Right cardiac atrium (tissue), 5 donors: Measurements from ENCODE around the gene OST4. TPM values are rescaled to one million over a fixed set of nuclear protein-coding genes. Genes with fewer than 3 reads are reported as not detected.

Experiments
- ATAC-seq, 2 donors: fragments of 200-7000 bp; cut with Tn5 transposase; one replicate each; pipeline versions ENCODE4 v1.8.0 to v1.9.1; 2020; ENCODE audit warnings: moderate library complexity in 2 of 2, mild to moderate bottlenecking in 1 of 2
- DNase-seq, 3 donors: peaks; one replicate each; pipeline ENCODE4 v3.0.0-alpha.2; 2020
- H3K27ac ChIP-seq: one replicate; pipeline ENCODE4 v1.5.1; 2013; ENCODE audit warnings: mild to moderate bottlenecking, low read length, control low read depth, moderate library complexity
- H3K27me3 ChIP-seq: one replicate; pipeline ENCODE4 v1.6.1; 2013; ENCODE audit not compliant: control insufficient read depth, insufficient read depth
- H3K4me1 ChIP-seq: one replicate; pipeline ENCODE4 v1.6.1; 2013; ENCODE audit warnings: low read length; ENCODE audit not compliant: control insufficient read depth, insufficient read depth
- H3K4me3 ChIP-seq: one replicate; pipeline ENCODE4 v1.5.1; 2013; ENCODE audit warnings: low read length, control low read depth
- H3K9me3 ChIP-seq: one replicate; pipeline ENCODE4 v1.6.1; 2013; ENCODE audit warnings: low read length; ENCODE audit not compliant: control insufficient read depth
- WGBS: extraction: QIAGEN DNeasy Blood & Tissue Kit; methylation state at CpG from one replicate; pipeline ENCODE4 v1.1.7; 2013; 5-methylcytosine and 5-hydroxymethylcytosine counted together
- intact Hi-C, 4 donors: fragments of 100-400 bp; cut with DNase I; formaldehyde crosslinking; loops; one replicate each; pipeline versions ENCODE4 v1.11.0 to v1.14.0; 2022 to 2023
- polyA plus RNA-seq: library from polyadenylated mRNA; stranded (reverse); fragments of 200-250 nt; gene quantifications from one replicate; pipeline ENCODE4 v1.2.3, GENCODE V29; 2013
- total RNA-seq, 4 donors: library from RNA; stranded (reverse); fragmentation: NEBNext Ultra II Directional; extraction: Animal tissue kit (Norgen Biotek cat#: 25700); gene quantifications; one replicate each; pipeline ENCODE4 v1.2.1, GENCODE V29; 2021
- donor health status: healthy with polysubstance abuse.
- donor health status: DM: no; HTN: yes; CAD: no.
- donor health status: DM: no; HTN: no; CAD: no.
- donor health status: DM: no; HTN: yes; CAD: no; lungs with severe emphysema.
- donor health status: DM: yes; HTN: yes; CAD: no.

Gene OST4
- total and polyA plus RNA-seq, 5 donors, result 372 to 872 (median 484) TPM

DNA sequence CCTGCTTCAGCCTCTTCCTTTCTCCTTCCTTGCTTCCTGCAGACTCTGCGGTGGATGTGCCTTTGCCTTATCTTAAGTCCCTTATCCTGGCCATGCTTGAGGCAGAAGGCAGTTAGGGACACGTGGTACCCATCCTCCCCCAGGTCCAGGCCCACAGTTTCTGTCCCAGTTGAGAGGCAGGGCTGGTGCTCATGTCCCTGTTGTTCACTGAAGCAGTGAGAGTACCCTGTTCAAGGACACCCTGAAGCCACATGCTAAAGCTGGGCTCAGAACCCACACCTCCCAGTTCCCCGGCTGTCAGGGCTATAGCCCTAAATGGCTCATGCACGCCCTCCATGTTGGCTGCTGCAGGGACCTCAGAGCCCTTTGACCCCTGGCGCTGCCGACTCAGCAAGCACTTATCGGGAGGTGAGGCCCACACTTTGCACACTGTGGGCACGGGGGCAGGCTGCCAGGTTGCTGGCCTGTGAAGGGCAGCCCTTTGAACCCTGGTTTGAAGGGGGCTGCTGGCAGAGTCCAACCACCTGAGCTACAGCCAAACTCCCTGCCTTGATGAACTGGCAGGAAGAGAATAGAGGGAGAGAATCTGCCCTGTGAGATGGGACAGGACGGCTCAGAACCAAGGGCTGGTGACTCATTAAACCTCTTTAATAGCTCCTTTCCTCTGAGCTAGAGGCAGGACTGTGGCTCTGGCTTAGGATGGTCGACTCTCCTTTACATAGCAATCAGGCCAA lies 21.4 kb upstream of the OST4 start:
- Histone ChIP-seq H3K9me3 (no peaks in the 10 kb centered on the region), H3K4me1 (no peaks in the 10 kb centered on the region), H3K27ac (no peak overlapping the region), H3K27me3 (no peaks in the 10 kb centered on the region), H3K4me3 (no peak overlapping the region)
- intact Hi-C loops, result loop anchor here in 2 of 4 donors (10.0 kb wide), 1 partner anchor 192 kb away; the partner anchor contains the start of gene TRIM54 (in 2 of the 2)
- DNase-seq (peak in 1 of 3 donors; percentile 40), ATAC-seq (no peak)
- 65% methylated on average over 10 of the region's 10 CpGs for WGBS

DNA sequence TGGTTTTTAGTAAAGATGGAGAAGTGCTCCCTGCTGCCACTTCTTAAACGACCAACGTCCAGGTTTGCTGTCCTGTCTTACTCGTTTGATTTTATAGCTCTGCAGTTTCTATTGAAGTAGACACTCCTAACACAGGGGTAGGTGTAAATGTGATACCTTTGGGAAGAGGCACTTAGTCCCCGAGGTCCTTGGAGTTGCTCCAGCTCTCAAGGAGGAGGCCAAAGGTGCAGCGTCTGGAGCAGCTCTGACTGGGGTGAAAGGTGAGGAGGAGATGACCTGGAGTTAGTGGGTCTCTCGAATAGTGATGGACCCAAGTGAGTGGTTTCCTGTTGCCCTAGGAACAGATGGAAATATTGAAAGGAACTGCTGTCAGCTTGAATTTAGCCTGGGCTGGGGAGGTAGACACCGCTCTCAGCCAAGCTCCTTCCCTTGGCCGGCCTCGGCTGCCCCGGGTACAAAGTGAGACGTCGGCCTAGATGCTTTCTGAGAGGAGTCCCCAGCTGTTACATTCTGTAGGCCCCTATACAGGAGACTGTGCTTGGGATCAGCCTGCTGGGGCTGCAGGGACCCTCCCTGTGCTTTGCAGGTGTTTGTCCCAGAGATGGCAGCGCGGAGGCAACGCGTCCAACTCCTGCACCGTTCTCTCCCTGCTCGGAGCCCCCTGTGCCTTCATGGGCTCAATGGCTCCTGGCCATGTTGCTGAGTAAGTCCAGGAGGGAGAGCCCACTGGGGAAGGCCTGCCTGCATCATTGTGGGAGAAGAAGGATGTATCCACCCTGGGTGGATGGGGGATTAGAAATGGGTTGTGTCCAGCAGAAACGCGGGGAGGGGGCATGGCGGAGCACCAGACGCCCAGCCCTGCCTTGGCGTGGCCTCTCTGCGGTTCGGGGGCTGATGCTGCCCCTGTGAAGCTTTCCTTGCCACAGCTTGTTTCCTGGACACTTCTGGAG lies 20.6 kb upstream of the OST4 start:
- H3K27ac ChIP-seq, result no peak overlapping the region
- peak in 1 of 3 donors; percentile 13 for DNase-seq
- H3K4me1 ChIP-seq, result no peaks in the 10 kb centered on the region
- 76% methylated on average over 25 of the region's 25 CpGs for WGBS
- no peak overlapping the region for H3K4me3 ChIP-seq
- no peak for ATAC-seq
- no peaks in the 10 kb centered on the region for H3K27me3 ChIP-seq
- H3K9me3 ChIP-seq, result no peaks in the 10 kb centered on the region
- intact Hi-C loops, result loop anchor here in 2 of 4 donors (10.0 kb wide), 1 partner anchor 193 kb away; the partner anchor contains the start of gene TRIM54 (in 2 of the 2)

DNA sequence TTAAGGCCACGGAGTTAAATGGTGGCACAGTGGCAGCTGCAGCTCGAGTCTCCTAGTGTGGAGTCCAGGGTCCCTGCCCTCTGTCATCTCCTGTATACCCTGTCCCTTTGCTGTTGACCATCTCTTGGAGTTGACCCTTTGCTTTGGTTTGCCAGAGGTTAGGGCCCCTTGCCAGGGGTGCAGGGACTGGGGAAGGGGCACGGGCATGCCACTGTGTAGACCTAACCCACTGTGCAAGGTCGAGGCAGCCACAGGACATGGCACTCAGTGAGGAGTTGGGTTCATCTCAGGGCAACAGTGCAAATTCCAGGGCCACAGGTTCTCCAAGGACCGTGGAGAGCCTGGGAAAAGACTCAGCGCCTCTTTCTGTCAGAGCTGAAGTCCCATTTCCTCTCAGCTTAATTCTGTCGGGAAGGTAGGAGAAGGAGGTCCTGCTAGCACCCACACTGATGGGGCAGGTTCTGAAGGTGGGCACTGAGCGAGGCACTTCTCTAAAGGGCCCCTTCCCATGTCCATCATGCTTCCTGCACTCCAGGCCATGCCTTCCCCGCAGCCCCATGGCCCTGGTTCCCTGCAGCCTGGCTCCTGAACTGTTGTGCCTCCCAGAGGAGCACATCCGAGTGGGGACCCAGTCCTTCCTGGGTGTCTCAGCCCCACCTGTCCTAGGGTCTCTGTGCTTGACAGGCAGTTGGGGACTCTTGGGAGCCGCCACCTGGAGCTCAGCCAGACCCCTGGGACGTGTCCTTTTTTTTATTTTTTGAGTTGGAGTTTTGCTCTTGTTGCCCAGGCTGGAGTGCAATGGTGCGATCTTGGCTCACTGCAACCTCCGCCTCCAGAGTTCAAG lies 17.9 kb upstream of the OST4 start:
- intact Hi-C loops, result loop anchor here (5.0 to 10.0 kb wide), 5 partner anchors 37 to 127 kb away; partner anchors contain the start of genes TMEM214 (in 3 of the 4) and AGBL5 (in 1 of the 4)
- no peak for ATAC-seq
- 89% methylated on average over 14 of the region's 14 CpGs for WGBS
- Histone ChIP-seq H3K27me3 (no peaks in the 10 kb centered on the region), H3K27ac (no peak overlapping the region), H3K9me3 (no peaks in the 10 kb centered on the region), H3K4me3 (no peak overlapping the region), H3K4me1 (no peaks in the 10 kb centered on the region)
- DNase-seq, result peak in 1 of 3 donors; percentile 36

DNA sequence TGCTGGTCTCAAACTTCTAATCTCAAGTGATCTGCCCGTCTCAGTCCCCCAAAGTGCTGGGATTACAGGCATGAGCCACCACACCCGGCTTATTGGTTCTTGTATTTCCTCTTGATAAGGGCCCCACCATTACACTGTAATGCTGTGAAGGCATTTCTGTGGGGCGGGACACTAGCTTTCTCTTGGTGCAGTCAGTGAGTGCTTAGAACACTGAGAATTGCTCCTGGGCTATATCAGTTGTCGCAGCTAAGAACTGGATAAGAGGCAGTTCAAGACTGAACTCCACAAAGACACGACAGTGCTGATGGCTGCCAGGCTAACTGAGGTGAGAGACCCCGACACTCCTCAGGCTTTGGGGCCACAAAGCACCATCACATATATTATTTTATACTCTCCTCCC lies 17.2 kb upstream of the OST4 start:
- Histone ChIP-seq H3K27me3 (no peaks in the 10 kb centered on the region), H3K9me3 (no peaks in the 10 kb centered on the region), H3K4me1 (no peaks in the 10 kb centered on the region), H3K4me3 (no peak overlapping the region), H3K27ac (no peak overlapping the region)
- WGBS, result 88% methylated on average over 6 of the region's 6 CpGs
- intact Hi-C loops, result loop anchor here (5.0 to 10.0 kb wide), 5 partner anchors 36 to 126 kb away; partner anchors contain the start of genes TMEM214 (in 3 of the 4) and AGBL5 (in 1 of the 4)
- ATAC-seq (no peak), DNase-seq (no peak)

DNA sequence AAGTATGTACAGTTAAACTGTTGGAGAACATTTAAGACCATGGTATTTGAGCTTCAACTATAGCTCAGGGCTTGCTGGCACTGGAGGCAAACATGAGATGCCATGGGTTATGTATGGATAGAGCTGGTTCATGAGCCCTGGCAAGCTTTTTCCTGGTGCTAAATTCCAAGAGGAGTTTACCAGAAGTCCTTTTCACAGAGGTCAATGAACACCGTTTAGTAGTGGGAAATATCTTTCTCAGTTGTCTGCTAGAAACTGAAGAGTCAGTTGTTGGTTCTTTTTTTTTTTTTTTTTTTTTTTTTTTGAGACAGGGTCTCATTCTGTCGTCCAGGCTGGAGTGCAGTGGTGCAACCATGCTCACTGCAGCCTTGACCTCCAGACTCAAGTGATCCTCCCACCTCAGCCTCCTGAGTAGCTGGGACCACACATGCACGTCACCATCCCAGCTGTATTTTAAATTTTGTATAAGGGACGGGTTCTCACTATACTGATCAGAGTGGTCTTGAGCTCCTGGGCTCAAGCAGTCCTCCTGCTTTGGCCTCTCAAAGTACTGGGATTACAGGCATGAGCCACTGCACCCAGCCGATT lies 16.5 kb upstream of the OST4 start:
- Histone ChIP-seq H3K4me1 (no peaks in the 10 kb centered on the region), H3K9me3 (no peaks in the 10 kb centered on the region), H3K27me3 (no peaks in the 10 kb centered on the region), H3K4me3 (no peak overlapping the region), H3K27ac (no peak overlapping the region)
- intact Hi-C loops, result loop anchor here (5.0 to 10.0 kb wide), 5 partner anchors 36 to 126 kb away; partner anchors contain the start of genes TMEM214 (in 3 of the 4) and AGBL5 (in 1 of the 4)
- WGBS, result 84% methylated on average over 5 of the region's 5 CpGs
- DNase-seq (peak in 1 of 3 donors; percentile 9), ATAC-seq (no peak)

DNA sequence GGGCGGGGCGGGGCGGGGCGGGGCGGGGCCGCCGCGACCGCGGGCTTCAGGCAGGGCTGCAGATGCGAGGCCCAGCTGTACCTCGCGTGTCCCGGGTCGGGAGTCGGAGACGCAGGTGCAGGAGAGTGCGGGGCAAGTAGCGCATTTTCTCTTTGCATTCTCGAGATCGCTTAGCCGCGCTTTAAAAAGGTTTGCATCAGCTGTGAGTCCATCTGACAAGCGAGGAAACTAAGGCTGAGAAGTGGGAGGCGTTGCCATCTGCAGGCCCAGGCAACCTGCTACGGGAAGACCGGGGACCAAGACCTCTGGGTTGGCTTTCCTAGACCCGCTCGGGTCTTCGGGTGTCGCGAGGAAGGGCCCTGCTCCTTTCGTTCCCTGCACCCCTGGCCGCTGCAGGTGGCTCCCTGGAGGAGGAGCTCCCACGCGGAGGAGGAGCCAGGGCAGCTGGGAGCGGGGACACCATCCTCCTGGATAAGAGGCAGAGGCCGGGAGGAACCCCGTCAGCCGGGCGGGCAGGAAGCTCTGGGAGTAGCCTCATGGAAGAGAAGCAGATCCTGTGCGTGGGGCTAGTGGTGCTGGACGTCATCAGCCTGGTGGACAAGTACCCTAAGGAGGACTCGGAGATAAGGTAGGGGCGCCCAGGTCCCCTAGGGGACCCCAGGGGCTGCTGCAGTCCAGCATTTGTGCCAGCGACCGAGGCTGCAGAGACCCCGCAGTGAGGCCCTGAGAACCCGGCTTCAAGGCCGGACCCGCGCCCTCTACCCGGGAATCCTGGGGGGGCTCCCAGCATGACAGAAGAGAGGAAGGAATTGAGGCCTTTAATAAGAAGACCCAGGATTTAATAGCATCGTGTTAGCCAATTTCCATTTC lies 15.5 kb upstream of the OST4 start, which contains the start of gene KHK:
Gene KHK (plus strand): TSS at position 49 of the 870 bp plus-strand sequence. CDS start 488 bp downstream, at position 537.
- no peaks in the 10 kb centered on the region for H3K9me3 ChIP-seq
- H3K4me3 ChIP-seq, result peak within 1 kb of the TSS; percentile 74
- ATAC-seq, result peak; percentile 24 to 38
- peak within 1 kb of the TSS; percentile 67 for H3K27ac ChIP-seq
- H3K4me1 ChIP-seq, result no peaks in the 10 kb centered on the region
- peak; percentile 69 to 86 (median 85) for DNase-seq
- no peaks in the 10 kb centered on the region for H3K27me3 ChIP-seq
- WGBS, result 11% methylated on average over 54 of the region's 54 CpGs
- intact Hi-C loops, result loop anchor here (5.0 to 10.0 kb wide), 5 partner anchors 35 to 125 kb away; partner anchors contain the start of genes TMEM214 (in 3 of the 4) and AGBL5 (in 1 of the 4)

DNA sequence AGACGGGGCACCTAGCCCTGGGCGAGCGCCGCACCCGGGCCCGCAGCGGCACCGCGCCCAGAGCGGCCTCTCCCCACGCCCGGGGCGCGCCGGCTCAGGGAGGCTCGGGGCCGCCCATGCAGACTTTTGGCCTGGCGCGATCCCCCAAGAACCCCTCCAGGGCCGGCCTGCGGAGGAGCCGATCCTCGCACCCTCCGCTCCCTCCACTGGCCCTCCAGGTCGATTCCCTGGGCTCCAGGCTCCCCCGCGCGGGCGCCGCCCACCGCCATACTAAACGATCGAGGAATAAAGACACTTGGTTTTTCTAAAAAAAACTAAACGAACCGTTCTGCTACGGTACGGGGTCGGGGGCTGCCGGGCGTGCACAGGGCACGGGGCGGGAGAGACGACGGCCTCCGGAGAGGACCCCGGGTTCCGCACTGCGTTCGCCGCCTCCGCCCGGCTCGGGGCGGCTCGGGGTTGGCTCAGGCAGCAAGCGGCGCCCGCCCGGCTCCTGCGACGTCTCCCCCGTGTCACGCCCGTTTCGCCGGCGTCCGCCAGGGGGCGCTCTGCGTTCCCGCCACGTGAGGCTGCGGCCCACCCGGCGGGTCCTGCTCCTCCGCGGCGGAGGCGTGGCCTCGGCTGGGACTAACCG lies 14.8 kb upstream of the OST4 start:
- WGBS, result under 1% methylated on average over 81 of the region's 81 CpGs
- Histone ChIP-seq H3K9me3 (no peaks in the 10 kb centered on the region), H3K4me1 (no peaks in the 10 kb centered on the region), H3K27ac (peak overlapping the region; percentile 67), H3K4me3 (peak overlapping the region; percentile 74), H3K27me3 (no peaks in the 10 kb centered on the region)
- ATAC-seq (peak; percentile 88 to 91), DNase-seq (peak; percentile 95 to 99 (median 98))
- intact Hi-C loops, result loop anchor here (5.0 to 10.0 kb wide), 5 partner anchors 34 to 124 kb away; partner anchors contain the start of genes TMEM214 (in 3 of the 4) and AGBL5 (in 1 of the 4)

DNA sequence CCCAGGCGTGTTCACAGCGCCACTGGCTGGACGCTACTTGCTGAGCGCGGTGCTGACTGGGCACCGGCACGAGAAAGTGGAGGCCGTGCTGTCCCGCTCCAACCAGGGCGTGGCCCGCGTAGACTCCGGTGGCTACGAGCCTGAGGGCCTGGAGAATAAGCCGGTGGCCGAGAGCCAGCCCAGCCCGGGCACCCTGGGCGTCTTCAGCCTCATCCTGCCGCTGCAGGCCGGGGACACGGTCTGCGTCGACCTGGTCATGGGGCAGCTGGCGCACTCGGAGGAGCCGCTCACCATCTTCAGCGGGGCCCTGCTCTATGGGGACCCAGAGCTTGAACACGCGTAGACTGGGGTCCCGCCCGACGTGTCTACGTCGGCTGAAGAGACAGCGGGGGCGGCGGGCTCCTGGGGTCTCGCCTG lies 14.2 kb upstream of the OST4 start:
- 1% methylated on average over 38 of the region's 38 CpGs for WGBS
- Histone ChIP-seq H3K4me3 (peak overlapping the region; percentile 74), H3K4me1 (peaks cover 2% of the 10 kb centered on the region), H3K9me3 (no peaks in the 10 kb centered on the region), H3K27me3 (no peaks in the 10 kb centered on the region), H3K27ac (peak overlapping the region; percentile 67)
- intact Hi-C loops, result loop anchor here (5.0 to 10.0 kb wide), 5 partner anchors 33 to 123 kb away; partner anchors contain the start of genes TMEM214 (in 3 of the 4) and AGBL5 (in 1 of the 4)
- ATAC-seq (peak; percentile 63 to 69), DNase-seq (peak; percentile 84 to 94 (median 93))
